OCI-M2 (cell line): ENCODE measurements around the gene ASF1B.

Source experiments
- DNase-seq: peaks from one replicate; lab custom pipeline; 2025; ENCODE audit not compliant: unreplicated experiment; lab: John Stamatoyannopoulos, UW

Gene ASF1B

GRCh38 chr19:14111486-14111885 is 24.9 kb downstream of the ASF1B start:
- no peak for DNase-seq

- DNase-seq = no peak
These were observed 25.7 kb downstream of the ASF1B start for GRCh38 chr19:14110650-14111049.

- no peak for DNase-seq
These were observed 28.6 kb downstream of the ASF1B start for GRCh38 chr19:14107581-14108461.

GRCh38 chr19:14106840-14107239 is 29.5 kb downstream of the ASF1B start:
- no peak for DNase-seq

DNA sequence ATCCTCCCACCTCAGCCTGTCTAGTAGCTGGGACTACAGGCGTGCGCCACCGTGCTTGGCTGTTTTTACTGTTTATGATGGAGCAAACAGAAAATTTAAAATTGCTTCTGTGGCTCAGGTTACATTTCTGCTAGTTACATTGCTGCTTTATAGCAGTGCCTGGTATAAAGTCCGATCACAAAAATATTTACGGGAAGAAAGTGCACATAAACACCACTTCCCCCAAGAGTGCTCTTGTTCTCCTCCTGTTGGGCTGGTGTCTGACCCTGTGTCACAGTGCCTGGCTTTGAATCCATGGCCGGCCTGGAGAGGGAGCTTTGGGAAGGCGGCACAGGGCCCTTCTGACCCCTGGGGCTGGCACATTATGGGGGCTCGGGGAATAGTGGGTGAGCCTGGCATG is 30.7 kb downstream of the ASF1B start:
- no peak for DNase-seq

GRCh38 chr19:14103310-14103709 is 33.1 kb downstream of the ASF1B start:
- DNase-seq = no peak

- DNase-seq = no peak
These were observed 33.6 kb downstream of the ASF1B start for GRCh38 chr19:14102756-14103155.

DNA sequence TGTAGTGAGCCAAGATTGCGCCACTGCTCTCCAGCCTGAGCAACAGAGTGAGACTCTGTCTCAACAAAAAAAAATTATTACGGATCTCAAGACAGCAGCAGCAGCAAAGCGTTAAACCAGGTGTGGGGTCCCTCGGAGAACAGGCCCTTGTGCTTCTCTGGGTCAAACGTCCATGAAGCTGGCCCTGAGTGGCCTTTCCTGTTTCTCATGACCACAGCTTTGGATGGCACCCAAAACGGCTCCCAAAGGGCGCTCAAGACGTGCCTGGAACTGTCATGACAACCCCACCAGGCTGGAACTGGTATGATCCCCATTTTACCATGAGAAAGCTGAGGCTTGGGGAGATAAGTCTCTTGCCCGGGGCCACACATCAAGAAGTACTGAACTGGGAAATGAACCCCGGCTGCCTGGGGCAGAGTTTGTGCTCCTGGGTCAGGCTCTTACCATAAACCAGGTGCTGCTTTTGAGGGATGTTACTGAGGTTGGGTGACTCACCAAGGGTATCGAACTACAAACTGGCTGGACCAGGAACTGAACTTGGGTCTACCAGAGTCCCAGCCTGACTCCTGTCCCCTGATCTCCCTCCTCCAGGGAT is 34.2 kb downstream of the ASF1B start:
- no peak for DNase-seq

DNA sequence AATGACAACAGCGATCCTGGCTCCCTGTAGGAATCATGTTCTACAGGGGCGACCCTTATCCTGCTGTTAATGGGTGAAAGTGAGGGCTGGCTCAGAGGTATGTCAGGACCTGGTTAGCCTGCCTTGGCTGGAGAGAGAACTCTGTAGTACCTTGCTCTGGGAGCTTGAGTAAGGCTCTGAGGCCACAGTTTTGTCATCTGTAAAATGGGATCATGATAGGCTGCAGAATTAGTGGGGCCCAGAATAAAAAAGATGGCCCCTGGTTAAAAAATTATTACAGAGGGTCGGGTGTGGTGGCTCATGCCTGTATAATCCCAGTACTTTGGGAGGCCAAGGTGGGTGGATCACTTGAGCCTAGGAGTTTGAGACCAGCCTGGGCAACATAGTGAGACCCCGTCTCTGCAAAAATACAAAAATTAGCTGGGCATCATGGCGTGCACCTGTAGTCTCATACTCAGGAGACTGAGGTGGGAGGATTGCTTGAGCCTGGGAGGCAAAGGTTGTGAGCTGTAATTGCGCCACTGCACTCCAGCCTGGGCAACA is 35.3 kb downstream of the ASF1B start:
- no peak for DNase-seq

- DNase-seq = no peak
These were observed 38.7 kb downstream of the ASF1B start for GRCh38 chr19:14097532-14098151.

DNA sequence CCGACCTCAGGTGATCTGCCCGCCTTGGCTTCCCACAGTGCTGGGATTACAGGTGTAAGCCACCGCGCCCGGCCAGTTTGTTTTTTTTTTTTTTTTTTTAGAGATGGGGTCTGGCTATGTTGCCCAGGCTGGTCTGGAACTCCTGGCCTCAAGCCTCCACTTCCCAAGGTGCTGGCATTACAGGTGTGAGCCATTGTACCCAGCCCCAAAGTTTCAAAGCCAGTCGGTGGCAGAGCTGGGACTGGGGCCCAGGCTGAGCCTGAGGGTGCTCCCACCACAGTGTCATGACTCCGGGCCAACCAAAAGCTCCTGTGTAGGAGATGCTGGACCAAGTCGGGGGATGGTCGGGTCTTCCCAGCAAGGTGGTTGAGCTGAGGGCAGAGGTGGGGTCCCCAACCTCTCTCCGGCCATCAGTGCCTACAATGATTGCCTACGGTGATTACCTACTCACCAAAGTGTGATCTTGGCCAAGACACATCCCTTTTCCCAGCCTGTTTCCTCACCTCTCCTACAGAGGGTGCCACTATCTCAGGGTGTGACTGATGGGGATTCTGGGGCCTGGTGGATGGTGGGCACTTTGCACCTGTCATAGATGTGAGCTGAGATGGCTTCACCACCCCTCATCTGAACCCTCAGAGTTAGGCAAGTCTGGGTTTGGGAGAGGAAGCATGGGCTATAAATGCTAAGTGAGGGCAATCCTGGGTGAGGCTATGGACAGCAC is 40.0 kb downstream of the ASF1B start:
- DNase-seq = no peak

GRCh38 chr19:14094854-14095253 is 41.5 kb downstream of the ASF1B start:
- no peak for DNase-seq

DNA sequence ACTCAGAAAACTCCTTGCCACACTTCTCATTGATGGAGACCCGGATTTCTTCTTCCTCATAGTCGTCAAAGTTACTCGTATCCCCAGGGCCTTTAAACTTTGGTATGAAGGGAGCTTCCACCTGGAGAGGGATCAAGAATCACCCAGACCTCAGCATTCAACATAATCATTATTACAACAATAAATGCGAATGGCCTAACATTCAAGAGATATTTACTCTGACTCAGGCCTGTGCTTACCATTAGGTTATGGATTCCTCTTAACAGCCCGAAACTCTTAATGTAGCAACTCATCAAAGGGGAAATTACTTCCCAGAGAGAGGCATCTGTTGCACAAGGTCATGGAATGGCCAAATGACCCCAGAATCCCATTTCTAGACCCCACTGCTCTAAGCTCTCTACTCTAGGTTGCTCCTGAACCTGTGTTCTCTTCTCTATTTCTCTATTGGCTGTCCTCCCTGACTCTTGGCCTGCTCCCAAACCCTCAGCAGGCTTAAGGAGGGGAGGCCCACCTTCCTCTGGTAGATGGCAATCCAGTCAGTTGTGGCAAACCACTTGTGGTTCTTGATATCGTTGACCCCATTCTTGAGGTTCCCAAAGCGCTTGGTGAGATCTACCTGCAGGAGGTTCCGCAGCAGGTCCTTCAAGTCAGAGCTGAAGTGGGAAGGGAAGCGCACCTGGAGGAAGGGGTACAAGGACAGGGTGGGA is 43.1 kb downstream of the ASF1B start:
- no peak for DNase-seq

- peak; percentile 59 for DNase-seq
These were observed 44.5 kb downstream of the ASF1B start for GRCh38 chr19:14091813-14092462.

DNA sequence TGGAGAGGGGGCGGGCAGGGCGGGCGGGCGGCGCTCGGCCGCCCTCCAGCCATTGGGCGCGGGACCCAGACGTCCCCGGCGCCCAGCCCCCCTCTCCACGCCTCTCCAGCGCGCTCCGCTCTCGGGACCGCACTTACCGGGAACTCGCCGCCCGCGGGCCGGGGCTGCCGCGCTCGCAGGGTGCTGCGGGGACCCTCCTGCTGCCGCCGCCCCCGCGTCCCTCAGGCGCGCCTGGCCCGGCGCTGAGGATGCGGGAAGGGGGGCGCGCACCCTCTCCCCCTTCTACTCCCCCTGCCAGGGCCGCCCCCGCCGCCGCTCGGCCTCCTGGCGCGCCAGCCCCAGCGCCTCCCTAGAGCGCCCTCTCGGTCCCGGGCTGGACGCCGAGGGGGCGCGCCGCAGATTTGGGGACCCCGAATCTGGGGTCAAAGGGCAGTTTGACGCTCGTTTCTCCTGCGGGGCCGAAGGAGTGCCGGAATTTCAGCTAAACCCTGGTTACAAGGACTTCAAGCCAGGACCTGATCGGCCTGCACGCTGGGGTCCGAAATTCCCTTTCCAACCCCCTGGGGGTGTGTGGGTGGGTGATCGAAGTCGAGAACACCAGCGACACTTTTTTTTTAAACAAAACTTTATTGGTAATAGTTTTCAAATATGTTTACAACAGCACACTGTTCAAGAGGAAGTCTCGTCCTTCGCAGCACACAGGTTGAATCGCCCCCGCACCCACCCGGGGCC is 45.1 kb downstream of the ASF1B start:
- DNase-seq = peak; percentile 98

GRCh38 chr19:14090509-14091080 is 45.8 kb downstream of the ASF1B start, which contains the start of gene SAMD1:
TSS of gene SAMD1 (minus strand) at chr19:14090751.
- DNase-seq = no peak

DNA sequence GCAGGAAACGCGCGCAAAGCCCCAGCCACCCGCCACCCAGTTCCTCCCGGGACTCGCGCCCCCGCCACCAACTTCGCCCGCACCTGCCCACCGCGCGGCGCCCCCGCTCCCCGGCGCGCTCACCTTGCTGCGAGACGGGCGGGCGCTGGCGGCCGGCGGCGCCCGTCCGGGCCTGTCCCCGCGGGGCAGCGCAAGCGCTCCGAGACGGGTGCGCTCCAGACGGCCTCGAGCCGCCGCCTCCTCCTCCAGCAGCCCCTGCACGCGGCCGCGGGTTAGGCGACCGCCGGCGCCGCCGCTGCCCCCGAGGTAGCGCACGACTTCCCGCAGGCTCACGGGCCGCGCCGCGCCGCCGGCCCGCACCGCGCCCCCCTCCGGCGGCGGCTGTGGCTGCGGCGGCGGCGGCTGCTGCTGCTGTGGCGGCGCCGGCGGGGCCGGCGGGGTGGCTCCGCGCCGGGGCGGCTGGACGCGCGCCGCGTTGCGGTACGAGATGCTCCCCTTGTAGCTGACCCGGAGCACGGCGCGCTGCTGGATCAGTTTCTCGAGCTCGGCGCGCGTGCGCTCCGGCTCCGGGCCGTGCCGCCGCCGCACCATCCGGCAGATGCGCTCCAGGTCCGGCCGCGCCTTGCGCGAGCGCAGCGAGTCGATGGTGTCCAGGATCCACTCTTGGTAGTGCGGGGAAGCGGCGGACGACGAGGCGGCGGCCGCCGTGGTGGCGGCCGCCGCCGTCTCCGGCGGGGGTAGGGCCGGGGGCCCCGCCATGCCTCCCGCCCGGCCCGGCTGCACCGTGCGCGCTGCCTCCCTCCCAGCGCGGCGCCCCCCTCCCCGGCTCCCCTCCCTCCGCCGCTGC is 46.5 kb downstream of the ASF1B start:
- DNase-seq = no peak

DNA sequence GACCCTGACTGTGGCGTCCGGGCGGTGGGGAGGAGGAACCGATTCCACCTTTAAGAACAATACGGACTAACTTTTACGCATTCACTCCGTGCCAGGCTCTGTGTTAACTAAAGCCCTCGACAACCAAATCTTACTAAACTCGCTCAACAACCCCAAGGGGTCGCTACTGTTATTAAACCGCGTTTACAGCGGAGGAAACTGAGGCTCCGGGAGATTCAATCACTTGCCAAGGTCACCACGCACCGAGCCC is 47.1 kb downstream of the ASF1B start:
- DNase-seq = no peak
